VCaP (cell line): ENCODE results near the gene HOMER2.
"Not testable (repeated sequence)": the region's sequence is repeated elsewhere in the genome, so short reads cannot be mapped to it uniquely, and the experiment has no call there.

ENCODE experiments used
- H3K27ac ChIP-seq: fragments of 450-650 bp; 2 replicates; pipeline ENCODE4 v1.5.1; 2017
- CTCF ChIP-seq: fragments of 450-650 bp; conservative IDR thresholded peaks from 2 replicates; pipeline ENCODE4 v1.5.1; 2017; ENCODE audit warnings: mild to moderate bottlenecking, moderate library complexity

HOMER2 gene

GRCh38 chr15:82950295-82950694, 2.2 kb downstream of the HOMER2 start:
- H3K27ac ChIP-seq: peak overlapping the region; percentile 96
- no peak for TF ChIP-seq CTCF

- TF ChIP-seq CTCF: no peak
- H3K27ac ChIP-seq: no peak overlapping the region
Observed at GRCh38 chr15:82946155-82946701, 6.3 kb downstream of the HOMER2 start.

GRCh38 chr15:82945326-82945725, 7.2 kb downstream of the HOMER2 start:
- TF ChIP-seq CTCF: no peak
- H3K27ac ChIP-seq: no peak overlapping the region

GRCh38 chr15:82944821-82945220, 7.7 kb downstream of the HOMER2 start:
- no peak overlapping the region; the same call in 1 of the 2 replicates for H3K27ac ChIP-seq
- TF ChIP-seq CTCF: no peak

GRCh38 chr15:82944056-82944455, 8.5 kb downstream of the HOMER2 start:
- TF ChIP-seq CTCF: no peak
- H3K27ac ChIP-seq: no peak overlapping the region; the same call in 1 of the 2 replicates

GRCh38 chr15:82943176-82943575, 9.3 kb downstream of the HOMER2 start:
- no peak for TF ChIP-seq CTCF
- peak overlapping the region; percentile 28 for H3K27ac ChIP-seq

GRCh38 chr15:82942691-82943090, 9.8 kb downstream of the HOMER2 start:
- peak overlapping the region; percentile 28 for H3K27ac ChIP-seq
- TF ChIP-seq CTCF: no peak

- not testable (repeated sequence) for H3K27ac ChIP-seq
Observed at GRCh38 chr15:82939678-82940077, 12.8 kb downstream of the HOMER2 start.
